IMR-90 (cell line): ENCODE measurements around the gene C3orf49. TPM values are rescaled to one million over a fixed set of nuclear protein-coding genes. Genes with fewer than 3 reads are reported as not detected.

Experiments used
- ATAC-seq: fragments of 200-7000 bp; cut with Tn5 transposase; 2 replicates; pipeline ENCODE4 v1.9.1; 2020; ENCODE audit warnings: low read depth, mild to moderate bottlenecking, moderate library complexity
- BruUV-seq: library from RNA; stranded (reverse); fragments of 400-500 nt; replicated peaks from 2 replicates; lab custom pipeline; 2021; lab: Mats Ljungman, UMichigan
- CTCF ChIA-PET: fragments of 300-600 bp; formaldehyde crosslinking; extraction: SDS; loops from one replicate; lab custom pipeline; 2021; ENCODE audit warnings: antibody characterized with exemption; lab: Yijun Ruan, JAX
- POLR2A ChIA-PET: fragments of 300-600 bp; sonication (Branson Sonifier 250); formaldehyde crosslinking; loops from one replicate; lab custom pipeline; 2022; ENCODE audit warnings: antibody characterized with exemption; ENCODE audit not compliant: unreplicated experiment; lab: Charles Lee
- DNase-seq: peaks from one replicate; pipeline ENCODE4 v3.0.0; 2013
- H2AFZ ChIP-seq: replicated peaks from 2 replicates; pipeline ENCODE3; 2013; ENCODE audit warnings: low read length, mild to moderate bottlenecking; ENCODE audit not compliant: poor library complexity
- H2AK5ac ChIP-seq: 2 replicates; pipeline ENCODE4 v1.6.1; 2013; ENCODE audit warnings: low read depth, low read length, inconsistent platforms
- H2AK9ac ChIP-seq: replicated peaks from 2 replicates; pipeline ENCODE3; 2013; ENCODE audit warnings: mild to moderate bottlenecking, low read depth, low read length, moderate library complexity; ENCODE audit not compliant: poor library complexity
- H2BK120ac ChIP-seq: 2 replicates; pipeline ENCODE4 v1.6.1; 2013; ENCODE audit warnings: low read depth, low read length, inconsistent platforms
- H2BK15ac ChIP-seq: 3 replicates; pipeline ENCODE4 v1.6.1; 2013; ENCODE audit warnings: low read depth, low read length, inconsistent platforms
- H2BK20ac ChIP-seq: 2 replicates; pipeline ENCODE4 v1.6.1; 2013; ENCODE audit warnings: low read depth, mild to moderate bottlenecking, inconsistent platforms, low read length, moderate library complexity
- H2BK5ac ChIP-seq: 2 replicates; pipeline ENCODE4 v1.6.1; 2013; ENCODE audit warnings: mild to moderate bottlenecking, low read depth, low read length, inconsistent platforms; ENCODE audit not compliant: poor library complexity, severe bottlenecking
- H3K14ac ChIP-seq: replicated peaks from 2 replicates; pipeline ENCODE4 v1.6.1; 2013; ENCODE audit warnings: low read depth, low read length, inconsistent platforms
- H3K18ac ChIP-seq: 2 replicates; pipeline ENCODE4 v1.6.1; 2013; ENCODE audit warnings: low read depth, low read length, control low read depth
- H3K23ac ChIP-seq: 2 replicates; pipeline ENCODE4 v1.6.1; 2013; ENCODE audit warnings: low read depth, low read length, inconsistent platforms
- H3K27ac ChIP-seq: 2 replicates; pipeline ENCODE4 v1.5.1; 2013; ENCODE audit warnings: mild to moderate bottlenecking, control low read depth, low read length; ENCODE audit not compliant: insufficient read depth
- H3K27me3 ChIP-seq: 2 replicates; pipeline ENCODE4 v1.6.1; 2013; ENCODE audit warnings: low read length; ENCODE audit not compliant: control insufficient read depth, insufficient read depth
- H3K36me3 ChIP-seq: 2 replicates; pipeline ENCODE4 v1.6.1; 2013; ENCODE audit warnings: low read length, mixed read lengths; ENCODE audit not compliant: control insufficient read depth, insufficient read depth
- H3K4ac ChIP-seq: 2 replicates; pipeline ENCODE4 v1.6.1; 2013; ENCODE audit warnings: low read depth, low read length, inconsistent platforms
- H3K4me1 ChIP-seq: 2 replicates; pipeline ENCODE4 v1.6.1; 2013; ENCODE audit warnings: low read length, mixed read lengths; ENCODE audit not compliant: control insufficient read depth, insufficient read depth
- H3K4me2 ChIP-seq: 2 replicates; pipeline ENCODE4 v1.6.1; 2013; ENCODE audit warnings: low read depth, mild to moderate bottlenecking, control low read depth, low read length, moderate library complexity
- H3K4me3 ChIP-seq: 2 replicates; pipeline ENCODE4 v1.5.1; 2013; ENCODE audit warnings: low read depth, mild to moderate bottlenecking, control low read depth, low read length, moderate library complexity; ENCODE audit not compliant: insufficient read depth
- H3K56ac ChIP-seq: 2 replicates; pipeline ENCODE4 v1.6.1; 2013; ENCODE audit warnings: low read length, inconsistent platforms; ENCODE audit not compliant: insufficient read depth; ENCODE audit errors: extremely low read depth
- H3K79me1 ChIP-seq, 2 experiments: 2 replicates each; pipeline ENCODE4 v1.6.1; 2013; ENCODE audit warnings: low read length in 2 of 2, inconsistent platforms in 1 of 2, low read depth in 1 of 2
- H3K9ac ChIP-seq: 2 replicates; pipeline ENCODE4 v1.6.1; 2013; ENCODE audit warnings: low read depth, low read length, control low read depth
- H3K9me1 ChIP-seq: 2 replicates; pipeline ENCODE4 v1.6.1; 2013; ENCODE audit warnings: low read length, inconsistent platforms; ENCODE audit not compliant: insufficient read depth
- H3K9me3 ChIP-seq: 2 replicates; pipeline ENCODE4 v1.6.1; 2013; ENCODE audit warnings: low read length; ENCODE audit not compliant: control insufficient read depth, insufficient read depth
- H4K20me1 ChIP-seq: 2 replicates; pipeline ENCODE4 v1.6.1; 2013; ENCODE audit warnings: low read length, inconsistent platforms; ENCODE audit not compliant: insufficient read depth
- H4K5ac ChIP-seq: 2 replicates; pipeline ENCODE4 v1.6.1; 2013; ENCODE audit warnings: mild to moderate bottlenecking, low read depth, low read length, control low read depth
- H4K8ac ChIP-seq, 2 experiments: 2 replicates each; pipeline ENCODE4 v1.6.1; 2013; ENCODE audit warnings: low read depth in 2 of 2, low read length in 2 of 2, control low read depth in 1 of 2, inconsistent platforms in 1 of 2
- H4K91ac ChIP-seq: 2 replicates; pipeline ENCODE4 v1.6.1; 2013; ENCODE audit warnings: low read depth, low read length, inconsistent platforms; ENCODE audit not compliant: insufficient read depth
- BHLHE40 ChIP-seq: fragments of 150-350 bp; IDR thresholded peaks from 2 replicates; pipeline ENCODE4 v1.6.1; 2016; ENCODE audit warnings: mild to moderate bottlenecking, low read depth, low read length
- CEBPB ChIP-seq: IDR thresholded peaks from 2 replicates; pipeline ENCODE4 v1.6.1; 2012; ENCODE audit warnings: low read depth, low read length, improper control_type of control experiment
- CHD1 ChIP-seq: IDR thresholded peaks from 2 replicates; pipeline ENCODE4 v1.6.1; 2012; ENCODE audit warnings: low read depth, low read length, improper control_type of control experiment
- FOS ChIP-seq: fragments of 150-350 bp; IDR thresholded peaks from 2 replicates; pipeline ENCODE4 v1.6.1; 2016; ENCODE audit warnings: low read depth, low read length
- MAFK ChIP-seq: IDR thresholded peaks from 2 replicates; pipeline ENCODE4 v1.6.1; 2012; ENCODE audit warnings: low read depth, low read length, improper control_type of control experiment
- MAZ ChIP-seq: IDR thresholded peaks from 2 replicates; pipeline ENCODE4 v1.6.1; 2012; ENCODE audit warnings: low read depth, mild to moderate bottlenecking, low read length, improper control_type of control experiment, moderate library complexity, borderline replicate concordance
- MXI1 ChIP-seq: IDR thresholded peaks from 2 replicates; pipeline ENCODE4 v1.6.1; 2012; ENCODE audit warnings: low read depth, mild to moderate bottlenecking, low read length, moderate library complexity, borderline replicate concordance
- NFE2L2 ChIP-seq: fragments of 150-350 bp; IDR thresholded peaks from 2 replicates; pipeline ENCODE4 v1.6.1; 2016; ENCODE audit warnings: low read depth, mild to moderate bottlenecking, low read length
- POLR2A ChIP-seq: IDR thresholded peaks from 2 replicates; pipeline ENCODE4 v1.6.1; 2012; ENCODE audit warnings: mild to moderate bottlenecking, low read depth, low read length
- RAD21 ChIP-seq: IDR thresholded peaks from 2 replicates; pipeline ENCODE4 v1.6.1; 2012; ENCODE audit warnings: low read length, improper control_type of control experiment
- RCOR1 ChIP-seq: IDR thresholded peaks from 2 replicates; pipeline ENCODE4 v1.6.1; 2012; ENCODE audit warnings: mild to moderate bottlenecking, low read length, improper control_type of control experiment; ENCODE audit not compliant: insufficient replicate concordance
- RFX5 ChIP-seq: IDR thresholded peaks from 2 replicates; pipeline ENCODE4 v1.8.0; 2012; ENCODE audit warnings: low read depth, mild to moderate bottlenecking, low read length, moderate library complexity
- SMC3 ChIP-seq: fragments of 150-350 bp; IDR thresholded peaks from 2 replicates; pipeline ENCODE4 v1.6.1; 2016; ENCODE audit warnings: low read depth, mild to moderate bottlenecking, antibody characterized with exemption, low read length, moderate library complexity
- WGBS, 2 experiments: methylation state at CpG; one replicate each; pipeline versions ENCODE4 v1.1.5 to v1.1.7; 2013; ENCODE audit warnings: missing lambda C conversion rate in 2 of 2; ENCODE audit not compliant: insufficient read length in 1 of 2; ENCODE audit errors: extremely low coverage in 2 of 2; 5-methylcytosine and 5-hydroxymethylcytosine counted together
- dilution Hi-C: fragments of 300-500 bp; cut with HindIII; formaldehyde crosslinking; loops from one replicate; pipeline ENCODE4 v1.14.3; 2018; ENCODE audit warnings: low sequenced_read_pairs; ENCODE audit not compliant: unreplicated experiment
- in situ Hi-C: fragments of 300-500 bp; cut with MboI; formaldehyde crosslinking; loops from 3 replicates; pipeline ENCODE4 v1.14.3; 2019; ENCODE audit warnings: low sequenced_read_pairs, inconsistent platforms, mixed read lengths
- intact Hi-C: fragments of 100-400 bp; cut with micrococcal nuclease; formaldehyde crosslinking; loops from 2 replicates; pipeline ENCODE4 v1.10.0; 2022
- polyA plus RNA-seq, 3 experiments: library from polyadenylated mRNA; depleted of rRNA; stranded (reverse); fragments of >200 nt; gene quantifications; 2 replicates each; pipeline ENCODE4 v1.2.3, GENCODE V29; 2012; ENCODE audit warnings: low replicate concordance in 1 of 3
- total RNA-seq: library from RNA; depleted of rRNA; stranded (reverse); fragments of >200 nt; gene quantifications from 2 replicates; pipeline ENCODE4 v1.2.3, GENCODE V29; 2012
- TF ChIP-seq, protein P1 (sequence below): conservative IDR thresholded peaks from 2 replicates; pipeline ENCODE4 v1.5.1; 2012; ENCODE audit warnings: mild to moderate bottlenecking, low read depth, low read length, improper control_type of control experiment
- TF ChIP-seq, protein P2 (sequence below): fragments of 150-350 bp; IDR thresholded peaks from 2 replicates; pipeline ENCODE4 v1.6.1; 2017; ENCODE audit warnings: mild to moderate bottlenecking, antibody characterized with exemption, low read length, low read depth
- TF ChIP-seq, protein P3 (sequence below): fragments of 150-350 bp; IDR thresholded peaks from 2 replicates; pipeline ENCODE4 v1.6.1; 2016; ENCODE audit warnings: low read depth, mild to moderate bottlenecking, low read length, moderate library complexity, borderline replicate concordance

C3orf49 gene
- total and polyA plus RNA-seq, 2 of the 4 experiments (the other 2 are of a cell fraction) = not detected

DNA sequence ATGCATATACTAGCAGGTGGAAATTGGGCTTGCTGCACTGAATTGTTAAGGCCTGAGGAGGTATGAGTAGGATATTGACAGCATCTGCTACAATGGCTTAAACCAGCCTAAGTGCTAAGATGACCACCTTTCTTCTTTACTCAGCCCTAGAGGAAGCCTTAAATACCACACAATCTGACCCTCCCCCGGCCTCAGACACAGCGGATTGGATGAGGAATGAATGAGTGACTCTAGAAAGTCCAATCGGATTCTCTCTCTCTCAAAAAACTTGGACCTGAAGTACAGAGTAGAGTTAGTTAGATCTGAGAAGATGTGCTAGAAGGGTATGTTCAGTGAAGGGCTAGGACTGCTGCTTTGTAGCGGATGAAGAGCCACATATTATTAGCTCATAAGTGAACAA lies 39.9 kb upstream of the C3orf49 start:
- no peak overlapping the region for H3K9ac ChIP-seq
- H3K4me3 ChIP-seq = no peak overlapping the region
- H2AFZ ChIP-seq = no peak overlapping the region
- TF ChIP-seq MAZ = no peak
- no peak for TF ChIP-seq RAD21
- TF ChIP-seq MAFK = no peak
- no peak for TF ChIP-seq POLR2A
- no peak for TF ChIP-seq MXI1
- no peak for TF ChIP-seq RFX5
- TF ChIP-seq, protein P1, sequence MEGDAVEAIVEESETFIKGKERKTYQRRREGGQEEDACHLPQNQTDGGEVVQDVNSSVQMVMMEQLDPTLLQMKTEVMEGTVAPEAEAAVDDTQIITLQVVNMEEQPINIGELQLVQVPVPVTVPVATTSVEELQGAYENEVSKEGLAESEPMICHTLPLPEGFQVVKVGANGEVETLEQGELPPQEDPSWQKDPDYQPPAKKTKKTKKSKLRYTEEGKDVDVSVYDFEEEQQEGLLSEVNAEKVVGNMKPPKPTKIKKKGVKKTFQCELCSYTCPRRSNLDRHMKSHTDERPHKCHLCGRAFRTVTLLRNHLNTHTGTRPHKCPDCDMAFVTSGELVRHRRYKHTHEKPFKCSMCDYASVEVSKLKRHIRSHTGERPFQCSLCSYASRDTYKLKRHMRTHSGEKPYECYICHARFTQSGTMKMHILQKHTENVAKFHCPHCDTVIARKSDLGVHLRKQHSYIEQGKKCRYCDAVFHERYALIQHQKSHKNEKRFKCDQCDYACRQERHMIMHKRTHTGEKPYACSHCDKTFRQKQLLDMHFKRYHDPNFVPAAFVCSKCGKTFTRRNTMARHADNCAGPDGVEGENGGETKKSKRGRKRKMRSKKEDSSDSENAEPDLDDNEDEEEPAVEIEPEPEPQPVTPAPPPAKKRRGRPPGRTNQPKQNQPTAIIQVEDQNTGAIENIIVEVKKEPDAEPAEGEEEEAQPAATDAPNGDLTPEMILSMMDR = no peak
- TF ChIP-seq BHLHE40 = no peak
- TF ChIP-seq, protein P2, sequence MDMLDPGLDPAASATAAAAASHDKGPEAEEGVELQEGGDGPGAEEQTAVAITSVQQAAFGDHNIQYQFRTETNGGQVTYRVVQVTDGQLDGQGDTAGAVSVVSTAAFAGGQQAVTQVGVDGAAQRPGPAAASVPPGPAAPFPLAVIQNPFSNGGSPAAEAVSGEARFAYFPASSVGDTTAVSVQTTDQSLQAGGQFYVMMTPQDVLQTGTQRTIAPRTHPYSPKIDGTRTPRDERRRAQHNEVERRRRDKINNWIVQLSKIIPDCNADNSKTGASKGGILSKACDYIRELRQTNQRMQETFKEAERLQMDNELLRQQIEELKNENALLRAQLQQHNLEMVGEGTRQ = no peak
- no peak for TF ChIP-seq SMC3
- TF ChIP-seq CEBPB = no peak
- TF ChIP-seq CHD1 = no peak
- TF ChIP-seq RCOR1 = no peak
- TF ChIP-seq NFE2L2 = no peak
- no peak for TF ChIP-seq FOS
- TF ChIP-seq, protein P3, sequence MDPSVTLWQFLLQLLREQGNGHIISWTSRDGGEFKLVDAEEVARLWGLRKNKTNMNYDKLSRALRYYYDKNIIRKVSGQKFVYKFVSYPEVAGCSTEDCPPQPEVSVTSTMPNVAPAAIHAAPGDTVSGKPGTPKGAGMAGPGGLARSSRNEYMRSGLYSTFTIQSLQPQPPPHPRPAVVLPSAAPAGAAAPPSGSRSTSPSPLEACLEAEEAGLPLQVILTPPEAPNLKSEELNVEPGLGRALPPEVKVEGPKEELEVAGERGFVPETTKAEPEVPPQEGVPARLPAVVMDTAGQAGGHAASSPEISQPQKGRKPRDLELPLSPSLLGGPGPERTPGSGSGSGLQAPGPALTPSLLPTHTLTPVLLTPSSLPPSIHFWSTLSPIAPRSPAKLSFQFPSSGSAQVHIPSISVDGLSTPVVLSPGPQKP = no peak
- no CpG with 5 or more reads among the region's 4 CpGs for WGBS, 2 experiments
- H3K4me1 ChIP-seq = no peaks in the 10 kb centered on the region
- in situ Hi-C loops = no loop called here
- no peak overlapping the region for H2AK9ac ChIP-seq
- intact Hi-C loops = no loop called here
- H4K5ac ChIP-seq = no peak overlapping the region
- no peak overlapping the region for H3K23ac ChIP-seq
- BruUV-seq = no TSS peak
- H3K56ac ChIP-seq = no peak overlapping the region
- no peak overlapping the region for H3K14ac ChIP-seq
- no peaks in the 10 kb centered on the region for H3K9me3 ChIP-seq
- H3K27ac ChIP-seq = no peak overlapping the region
- no peak overlapping the region for H2BK120ac ChIP-seq
- no peak overlapping the region for H4K91ac ChIP-seq
- H2BK15ac ChIP-seq = no peak overlapping the region
- no peaks in the 10 kb centered on the region for H3K9me1 ChIP-seq
- H3K4ac ChIP-seq = no peak overlapping the region
- H4K20me1 ChIP-seq = no peaks in the 10 kb centered on the region
- no peak overlapping the region for H2BK20ac ChIP-seq
- H3K36me3 ChIP-seq = no peaks in the 10 kb centered on the region
- ChIA-PET CTCF (no interaction called here), POLR2A (no interaction called here)
- H2BK5ac ChIP-seq = no peak overlapping the region
- no peak overlapping the region for H3K18ac ChIP-seq
- dilution Hi-C loops = no loop called here
- ATAC-seq (no peak), DNase-seq (no peak)
- H3K27me3 ChIP-seq = no peaks in the 10 kb centered on the region
- H3K4me2 ChIP-seq = no peak overlapping the region
- no peak overlapping the region for H2AK5ac ChIP-seq
- no peak overlapping the region for H4K8ac ChIP-seq
- no peaks in the 10 kb centered on the region for H3K79me1 ChIP-seq
